A673 (cell line): ENCODE measurements around the gene EHD4. TPM values are rescaled to one million over a fixed set of nuclear protein-coding genes. Genes with fewer than 3 reads are reported as not detected.

Source experiments
- BruUV-seq: library from RNA; stranded (reverse); fragments of 400-500 nt; replicated peaks from 2 replicates; lab custom pipeline; 2021; lab: Mats Ljungman, UMichigan
- CTCF ChIA-PET: fragments of 300-600 bp; sonication (Branson Sonifier 250); formaldehyde crosslinking; loops from one replicate; lab custom pipeline; 2022; ENCODE audit warnings: antibody characterized with exemption; lab: Charles Lee
- POLR2A ChIA-PET: fragments of 300-600 bp; sonication (Branson Sonifier 250); formaldehyde crosslinking; loops from one replicate; lab custom pipeline; 2022; ENCODE audit warnings: antibody characterized with exemption; ENCODE audit not compliant: low non-redundant PET; lab: Charles Lee
- DNase-seq: peaks from one replicate; pipeline ENCODE4 v3.0.0-alpha.2; 2015; ENCODE audit warnings: low spot score
- H3K27ac ChIP-seq: fragments of 200-600 bp; sonication (generic); 2 replicates; pipeline ENCODE4 v1.5.1; 2016; ENCODE audit warnings: mixed run types, low read depth, mild to moderate bottlenecking, mixed read lengths, antibody characterized with exemption, low read length; ENCODE audit not compliant: poor library complexity, severe bottlenecking
- H3K27me3 ChIP-seq: fragments of 200-600 bp; sonication (generic); replicated peaks from 2 replicates; pipeline ENCODE4 v1.6.1; 2017; ENCODE audit warnings: mixed run types, low read depth, mild to moderate bottlenecking, mixed read lengths, antibody characterized with exemption, low read length; ENCODE audit not compliant: insufficient read depth, poor library complexity
- H3K36me3 ChIP-seq: fragments of 200-600 bp; sonication (generic); 2 replicates; pipeline ENCODE4 v1.6.1; 2016; ENCODE audit warnings: mixed run types, mild to moderate bottlenecking, mixed read lengths, antibody characterized with exemption, low read length; ENCODE audit not compliant: insufficient read depth, poor library complexity, severe bottlenecking
- H3K4me1 ChIP-seq: fragments of 200-600 bp; sonication (generic); 2 replicates; pipeline ENCODE4 v1.6.1; 2017; ENCODE audit warnings: mixed run types, mild to moderate bottlenecking, mixed read lengths, antibody characterized with exemption, low read length; ENCODE audit not compliant: insufficient read depth, poor library complexity, severe bottlenecking
- H3K4me3 ChIP-seq: fragments of 200-600 bp; sonication (generic); 2 replicates; pipeline ENCODE4 v1.5.1; 2016; ENCODE audit warnings: low read depth, mixed run types, mild to moderate bottlenecking, mixed read lengths, low read length; ENCODE audit not compliant: poor library complexity, severe bottlenecking
- H3K9me3 ChIP-seq: fragments of 200-600 bp; sonication (generic); 2 replicates; pipeline ENCODE4 v1.6.1; 2016; ENCODE audit warnings: mixed run types, low read depth, mild to moderate bottlenecking, mixed read lengths, antibody characterized with exemption, low read length; ENCODE audit not compliant: poor library complexity, severe bottlenecking
- CTCF ChIP-seq: fragments of 300-800, 200-600 bp; sonication (generic); conservative IDR thresholded peaks from 2 replicates; pipeline ENCODE4 v1.5.1; 2017; ENCODE audit warnings: low read depth, mild to moderate bottlenecking, antibody characterized with exemption, low read length, moderate library complexity, mixed read lengths
- EZH2 ChIP-seq: fragments of 200-600 bp; sonication (generic); IDR thresholded peaks from 2 replicates; pipeline ENCODE4 v1.6.1; 2017; ENCODE audit warnings: borderline replicate concordance, low read depth, mild to moderate bottlenecking, mixed read lengths, antibody characterized with exemption, low read length; ENCODE audit not compliant: poor library complexity, severe bottlenecking
- intact Hi-C: fragments of 100-400 bp; cut with micrococcal nuclease; formaldehyde crosslinking; loops from one replicate; pipeline ENCODE4 v1.10.0; 2022; ENCODE audit not compliant: unreplicated experiment
- total RNA-seq: library from RNA; stranded (reverse); gene quantifications from 2 replicates; pipeline ENCODE4 v1.2.3, GENCODE V29; 2021

Gene EHD4
- total RNA-seq, 1 experiment from 2014 or later = 29.4 TPM

DNA sequence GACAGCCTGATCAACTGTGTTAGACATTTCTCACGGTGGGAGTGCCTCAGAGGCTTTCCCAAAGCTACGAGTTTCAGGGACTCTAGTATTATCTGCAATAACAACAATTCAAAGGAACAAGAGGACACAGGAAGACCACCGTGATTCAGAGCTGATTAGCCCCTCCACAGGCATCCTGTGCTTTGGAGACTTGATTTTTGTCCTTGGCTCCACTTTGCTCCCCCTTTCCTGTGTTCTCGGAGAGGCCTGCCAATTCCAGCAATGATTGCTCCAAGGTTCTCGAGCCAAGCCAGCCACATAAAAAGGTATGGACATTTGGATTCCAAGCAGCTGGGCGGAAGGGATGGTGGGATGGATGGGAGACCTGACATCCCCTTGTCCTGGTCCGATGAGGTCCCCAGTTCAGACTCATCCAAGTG, 14.3 kb downstream of the EHD4 start:
- no TSS peak for BruUV-seq
- ChIA-PET CTCF (no interaction called here), POLR2A (no interaction called here)
- Histone ChIP-seq H3K36me3 (no peaks in the 10 kb centered on the region), H3K4me1 (no peaks in the 10 kb centered on the region), H3K9me3 (no peaks in the 10 kb centered on the region), H3K4me3 (no peak overlapping the region), H3K27ac (no peak overlapping the region), H3K27me3 (no peaks in the 10 kb centered on the region)
- DNase-seq = no peak
- intact Hi-C loops = no loop called here
- TF ChIP-seq CTCF (no peak), EZH2 (no peak)

- Histone ChIP-seq H3K36me3 (no peaks in the 10 kb centered on the region), H3K9me3 (no peaks in the 10 kb centered on the region), H3K4me3 (no peak overlapping the region), H3K4me1 (no peaks in the 10 kb centered on the region), H3K27me3 (no peaks in the 10 kb centered on the region), H3K27ac (no peak overlapping the region)
- DNase-seq = no peak
- ChIA-PET CTCF (no interaction called here), POLR2A (no interaction called here)
- no TSS peak for BruUV-seq
- intact Hi-C loops = no loop called here
- no peak for TF ChIP-seq EZH2
- no peak for TF ChIP-seq CTCF
Observed at GRCh38 chr15:41957021-41957897, 15.1 kb downstream of the EHD4 start.

DNA sequence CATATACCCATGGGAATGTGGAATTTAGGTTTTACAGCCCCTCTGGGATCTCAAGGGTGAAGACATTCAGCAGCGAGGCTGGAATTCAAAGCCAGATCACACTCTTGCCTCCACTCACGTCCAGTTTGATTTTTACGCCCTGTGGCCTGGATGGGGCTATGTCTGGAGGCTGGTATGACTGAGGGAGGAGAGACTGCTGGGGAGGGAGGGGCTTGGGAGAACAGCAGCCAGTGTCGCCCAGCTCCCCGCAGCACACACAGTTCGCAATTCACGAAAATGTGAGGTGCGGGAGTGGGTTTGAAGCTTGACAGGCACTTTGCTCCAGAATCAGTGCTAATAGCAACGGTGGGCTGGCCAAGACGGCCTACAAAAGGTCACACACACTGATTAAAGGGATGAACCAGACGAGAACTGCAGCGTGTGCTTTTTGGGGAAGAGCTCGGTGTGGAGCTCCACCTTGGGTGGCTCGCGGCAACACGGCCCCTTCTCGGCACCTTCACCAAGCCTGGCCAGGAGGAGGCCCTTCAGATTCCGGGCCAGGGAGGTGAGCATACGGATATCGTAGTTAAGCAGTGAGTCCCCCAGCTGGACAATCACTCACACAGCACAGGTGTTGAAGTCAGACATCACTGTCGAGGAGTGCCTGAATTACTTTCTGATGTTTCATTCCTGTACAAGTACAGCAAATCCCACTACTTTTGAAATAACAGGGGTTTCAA, 16.4 kb downstream of the EHD4 start:
- DNase-seq = no peak
- intact Hi-C loops = no loop called here
- CTCF ChIA-PET = no interaction called here
- no peak for TF ChIP-seq CTCF
- Histone ChIP-seq H3K27me3 (no peaks in the 10 kb centered on the region), H3K4me1 (no peaks in the 10 kb centered on the region), H3K9me3 (no peaks in the 10 kb centered on the region), H3K36me3 (no peaks in the 10 kb centered on the region), H3K27ac (no peak overlapping the region), H3K4me3 (no peak overlapping the region)
- BruUV-seq = no TSS peak
- POLR2A ChIA-PET = no interaction called here
